Left renal cortex interstitium (tissue), 4 donors: Measurements from ENCODE around the gene USP8. TPM values are rescaled to one million over a fixed set of nuclear protein-coding genes. Genes with fewer than 3 reads are reported as not detected.
A peak's percentile ranks its signal among the peaks of the same experiment; 100 is the strongest.
"Not testable (repeated sequence)": the region's sequence is repeated elsewhere in the genome, so short reads cannot be mapped to it uniquely, and the experiment has no call there.

Experiments
- DNase-seq, 4 donors: peaks; one replicate each; pipeline ENCODE4 v3.0.0-alpha.2; 2013; ENCODE audit warnings: low read depth in 4 of 4, low spot score in 2 of 4, missing footprints in 1 of 4
- polyA plus RNA-seq, 4 donors: library from polyadenylated mRNA; unstranded; fragments of 120-200 nt; gene quantifications; one replicate each; pipeline ENCODE4 v1.2.1, GENCODE V29; 2013; ENCODE audit not compliant: insufficient read length in 4 of 4

The USP8 gene
- polyA plus RNA-seq, 4 donors, result 51.7 to 67.4 (median 60.4) TPM

DNA sequence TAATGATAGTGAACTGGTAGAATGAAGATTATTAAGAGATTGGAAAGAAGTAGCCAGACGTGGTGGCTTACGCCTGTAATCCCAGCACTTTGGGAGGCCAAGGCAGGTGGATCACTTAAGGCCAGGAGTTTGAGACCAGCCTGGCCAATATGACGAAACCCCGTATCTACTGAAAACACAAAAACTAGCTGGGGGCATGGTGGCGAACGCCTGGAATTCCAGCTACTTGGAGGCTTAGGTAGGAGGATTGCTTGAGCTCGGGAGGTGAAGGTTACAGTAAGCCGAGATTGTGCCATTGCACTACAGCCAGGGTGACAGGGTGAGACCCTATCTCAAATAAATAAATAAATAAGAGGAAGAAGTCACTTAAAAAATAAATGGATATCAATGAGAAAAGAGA is 14.0 kb downstream of the USP8 start:
- DNase-seq, result no peak

DNA sequence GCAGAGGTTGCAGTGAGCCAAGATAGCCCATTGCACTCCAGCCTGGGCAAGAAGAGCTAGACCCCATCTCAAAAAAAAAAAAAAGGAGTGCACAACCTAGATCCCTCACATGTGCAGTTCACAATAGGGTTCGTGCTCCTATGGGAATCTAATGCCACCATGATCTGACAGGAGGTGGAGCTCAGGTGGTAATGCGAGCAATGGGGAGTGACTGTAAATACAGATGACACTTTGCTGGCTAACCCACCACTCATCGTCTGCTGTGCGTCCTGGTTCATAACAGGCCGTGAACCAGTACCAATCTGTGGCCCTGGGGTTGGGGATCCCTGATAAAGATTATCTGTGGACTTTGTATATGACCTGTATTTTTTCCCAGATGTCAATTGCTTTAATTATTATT is 16.7 kb downstream of the USP8 start:
- DNase-seq, result no peak

DNA sequence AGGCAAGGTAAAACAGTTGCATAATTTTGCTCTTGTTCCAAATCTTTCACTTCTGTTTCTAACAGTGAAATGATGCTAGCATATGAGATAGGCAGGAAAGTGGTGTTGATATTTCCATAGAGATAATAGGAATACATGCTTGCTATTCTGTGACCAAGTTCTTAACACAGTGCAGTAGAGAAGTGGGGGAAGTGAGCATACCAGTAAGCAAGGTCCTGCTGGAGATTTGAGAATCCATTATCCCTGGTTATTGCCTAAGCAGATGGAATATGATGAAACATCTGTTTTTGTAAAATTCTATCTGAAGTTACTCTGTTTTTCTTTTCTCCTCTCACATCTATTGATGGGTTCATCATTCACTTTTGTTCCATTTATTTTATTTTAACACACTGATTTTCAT is 28.7 kb downstream of the USP8 start:
- no peak for DNase-seq

DNA sequence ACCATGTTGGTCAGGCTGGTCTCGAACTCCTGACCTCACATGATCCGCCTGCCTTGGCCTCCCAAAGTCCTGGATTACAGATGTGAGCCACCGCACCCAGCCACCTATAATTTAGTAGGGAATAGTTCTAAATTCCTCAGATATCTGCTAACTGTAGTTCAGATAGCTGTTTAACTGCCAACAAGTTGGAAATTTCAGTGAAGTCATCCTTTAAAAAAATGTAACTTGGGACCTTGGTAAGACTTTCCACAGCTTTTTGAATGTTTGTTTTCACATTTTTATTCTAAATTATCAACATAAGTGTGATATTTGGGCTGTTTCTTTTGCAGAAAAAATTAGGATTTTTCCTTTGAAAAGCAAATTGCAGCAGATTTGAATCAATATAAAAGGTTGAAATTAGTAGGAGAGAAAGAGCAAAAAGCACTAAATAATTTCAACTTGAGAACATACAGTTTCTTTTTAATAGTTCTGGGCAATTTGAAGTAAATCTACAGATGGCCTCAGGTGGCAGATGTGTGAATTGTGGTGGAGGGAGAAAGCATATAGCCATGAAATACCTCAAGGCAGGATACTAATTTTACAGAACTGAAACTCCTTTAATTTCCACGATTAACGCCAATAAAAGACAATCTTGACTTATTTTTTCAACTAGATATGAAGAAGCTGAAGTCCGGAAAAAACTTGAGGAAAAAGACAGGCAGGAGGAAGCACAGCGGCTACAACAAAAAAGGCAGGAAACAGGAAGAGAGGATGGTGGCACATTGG is 34.3 kb downstream of the USP8 start:
- no peak for DNase-seq

GRCh38 chr15:50463423-50464358 is 39.5 kb downstream of the USP8 start:
- peak in 1 of 4 donors; percentile 5 for DNase-seq

- DNase-seq, result no peak
Observed at GRCh38 chr15:50471072-50471471, 46.9 kb downstream of the USP8 start.

GRCh38 chr15:50476143-50476542 is 51.9 kb downstream of the USP8 start:
- DNase-seq, result no peak

- no peak for DNase-seq
Observed at GRCh38 chr15:50484781-50485180, 60.6 kb downstream of the USP8 start.

GRCh38 chr15:50485389-50485788 is 61.2 kb downstream of the USP8 start:
- no peak for DNase-seq

DNA sequence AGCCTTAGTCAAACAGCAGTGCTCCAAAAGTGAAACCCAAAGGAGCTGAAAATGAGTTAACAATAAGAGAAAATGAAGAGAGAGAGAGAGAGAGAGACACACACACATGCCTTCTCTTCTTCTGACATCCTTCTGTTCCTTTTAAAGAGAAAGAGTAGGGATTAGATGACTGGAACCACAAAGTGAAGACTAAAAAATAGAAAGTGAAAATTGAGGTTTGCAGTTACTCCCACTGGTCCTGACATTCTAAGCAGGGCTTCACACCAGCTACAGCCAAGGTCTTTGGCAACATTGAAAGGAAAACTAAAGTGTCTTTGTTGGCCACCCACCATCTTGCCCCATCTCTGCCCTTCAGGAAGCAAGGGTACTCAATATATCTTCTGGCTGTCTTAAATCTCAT is 63.1 kb downstream of the USP8 start:
- DNase-seq, result no peak

- DNase-seq, result no peak
Observed at GRCh38 chr15:50493625-50494024, 69.4 kb downstream of the USP8 start.

DNA sequence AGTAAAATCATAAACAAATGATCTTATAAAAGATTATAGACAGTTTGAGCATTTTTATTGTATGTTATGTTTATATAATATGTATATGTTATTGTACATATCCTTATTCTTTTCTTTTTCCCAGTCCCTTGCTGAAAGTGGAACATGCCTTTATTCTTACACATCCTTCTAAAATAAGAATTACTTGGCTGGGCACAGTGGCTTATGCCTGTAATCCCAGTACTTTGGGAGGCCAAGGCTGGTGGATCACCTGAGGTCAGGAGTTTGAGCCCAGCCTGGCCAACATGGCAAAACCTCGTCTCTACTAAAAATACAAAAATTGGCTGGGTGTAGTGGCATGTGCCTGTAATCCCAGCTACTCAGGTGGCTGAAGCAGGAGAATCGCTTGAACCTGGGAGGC is 70.3 kb downstream of the USP8 start:
- not testable (repeated sequence) for DNase-seq

- no peak for DNase-seq
Observed at GRCh38 chr15:50496692-50497091, 72.5 kb downstream of the USP8 start.

DNA sequence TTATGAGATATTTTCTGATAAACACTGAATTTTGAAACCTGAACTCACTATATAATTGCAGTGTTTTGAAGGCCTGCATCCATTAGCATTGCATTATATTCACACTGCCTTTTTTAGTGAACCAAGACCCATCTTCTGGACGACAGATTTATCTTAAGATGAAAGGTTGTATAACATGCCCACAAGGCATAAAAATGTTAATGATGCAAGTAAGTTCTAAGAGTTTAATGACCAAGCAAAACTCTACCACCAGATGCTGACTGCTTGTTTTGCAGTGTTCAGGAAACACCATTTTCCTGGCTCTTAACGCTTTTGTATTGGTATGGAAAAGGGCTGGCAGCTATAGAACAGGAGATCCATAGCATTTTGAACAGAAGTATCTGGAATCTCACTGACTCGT is 76.1 kb downstream of the USP8 start:
- DNase-seq, result no peak

GRCh38 chr15:50501815-50502214 is 77.6 kb downstream of the USP8 start:
- DNase-seq, result no peak

DNA sequence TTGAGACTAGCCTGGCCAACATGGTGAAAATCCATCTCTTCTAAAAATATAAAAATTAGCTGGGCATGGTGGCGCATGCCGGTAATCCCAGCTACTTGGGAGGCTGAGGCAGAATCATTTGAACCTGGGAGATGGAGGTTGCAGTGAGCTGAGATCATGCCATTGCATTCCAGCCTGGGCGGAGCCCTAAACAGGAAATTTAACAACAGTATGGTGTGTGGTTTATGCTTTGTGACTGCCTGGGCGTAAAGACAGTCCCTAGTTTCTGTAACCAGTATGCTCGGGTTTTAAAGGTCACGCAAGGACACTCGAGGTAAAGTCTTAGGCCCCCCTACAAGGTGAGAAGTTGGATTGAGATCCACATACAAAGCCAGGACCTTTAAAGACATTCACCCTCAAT is 78.9 kb downstream of the USP8 start:
- DNase-seq, result no peak

DNA sequence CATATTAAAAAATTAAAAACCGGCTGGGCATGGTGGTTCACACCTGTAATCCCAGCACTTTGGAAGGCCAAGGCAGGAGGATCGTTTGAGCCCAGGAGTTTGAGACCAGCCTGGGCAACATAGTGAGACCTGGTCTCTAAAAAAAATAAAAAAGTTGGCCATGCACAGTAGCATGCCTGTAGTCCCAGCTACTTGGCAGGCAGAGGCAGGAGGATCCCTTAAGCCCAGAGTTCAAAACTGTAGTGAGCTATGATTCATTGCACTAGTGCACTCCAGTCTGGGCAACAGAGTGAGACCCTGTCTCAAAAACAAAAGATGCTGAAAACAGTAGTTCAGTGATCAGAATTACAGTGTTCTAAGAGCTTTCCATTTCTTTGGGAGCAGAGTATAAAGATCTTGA is 81.5 kb downstream of the USP8 start:
- DNase-seq, result not testable (repeated sequence)

DNA sequence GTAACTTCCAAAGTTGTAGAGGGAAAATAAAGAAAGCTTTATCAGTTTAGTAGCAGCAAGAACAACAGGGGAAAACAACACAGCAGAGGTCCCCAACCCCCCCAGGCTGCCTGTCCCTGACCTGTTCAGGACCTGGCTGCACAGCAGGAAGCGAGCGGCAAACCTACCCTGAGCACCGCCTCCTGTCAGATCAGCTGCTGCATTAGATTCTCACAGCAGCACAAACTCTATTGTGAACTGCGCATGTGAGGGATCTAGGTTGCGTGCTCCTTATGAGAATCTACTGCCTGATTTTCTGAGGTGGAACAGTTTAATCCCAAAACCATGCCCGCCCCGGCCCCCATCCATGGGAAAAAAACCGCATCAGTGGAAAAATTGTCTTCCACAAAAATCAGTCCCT is 81.9 kb downstream of the USP8 start:
- DNase-seq, result peak in 2 of 4 donors; percentile 2 to 16

GRCh38 chr15:50513001-50513400 is 88.8 kb downstream of the USP8 start:
- DNase-seq, result no peak

DNA sequence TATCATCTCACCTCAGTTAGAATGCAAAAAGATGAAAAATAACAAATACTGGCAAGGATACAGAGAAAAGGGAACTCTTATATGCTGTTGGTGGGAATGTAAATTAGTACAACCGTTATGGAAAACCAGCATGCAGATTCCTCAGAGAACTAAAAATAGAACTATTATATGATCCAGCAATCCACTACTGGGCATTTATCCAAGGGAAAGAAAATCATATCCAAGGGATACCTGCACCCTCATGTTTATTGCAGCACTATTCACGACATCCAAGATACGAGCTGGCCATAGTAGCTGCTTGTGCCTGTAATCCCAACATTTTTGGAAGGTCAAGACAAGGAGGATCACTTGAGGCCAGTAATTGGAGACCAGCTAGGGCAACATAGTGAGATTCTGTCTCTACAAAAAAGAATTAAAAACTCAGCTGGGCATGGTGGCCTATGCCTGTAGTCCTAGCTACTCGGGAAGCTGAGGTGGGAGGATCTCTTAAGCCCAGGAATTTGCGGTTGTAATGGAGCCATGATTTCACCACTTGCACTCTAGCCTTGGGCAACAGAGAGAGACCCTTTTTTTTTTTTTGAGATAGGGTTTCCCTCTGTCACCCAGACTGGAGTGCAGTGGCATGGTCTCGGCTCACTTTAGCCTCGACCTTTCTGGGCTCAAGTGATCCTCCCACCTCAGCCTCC is 95.7 kb downstream of the USP8 start:
- no peak for DNase-seq

DNA sequence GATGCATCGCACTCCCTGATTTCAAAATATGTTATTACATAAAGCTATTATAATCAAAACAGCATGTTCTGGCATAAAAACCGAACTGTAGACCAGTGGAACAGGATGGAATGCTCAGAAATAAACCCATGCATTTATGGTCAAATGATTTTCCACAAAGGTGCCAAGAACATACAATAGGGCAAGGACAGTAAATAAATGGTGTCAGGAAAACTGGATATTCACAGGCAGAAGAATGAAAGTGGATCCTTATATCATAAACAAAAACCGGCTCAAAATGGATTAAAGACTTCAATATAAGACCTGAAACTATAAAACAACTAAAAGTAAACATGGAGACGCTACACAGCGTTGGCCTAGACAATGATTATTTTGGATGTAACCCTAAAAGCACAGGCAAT is 99.6 kb downstream of the USP8 start:
- no peak for DNase-seq
